Measurements from ENCODE around the gene PLEKHG4B. TPM values are rescaled to one million over a fixed set of nuclear protein-coding genes. Genes with fewer than 3 reads are reported as not detected.

Gene PLEKHG4B
- total and polyA plus RNA-seq, 2 of the 4 experiments (the other 2 are of a cell fraction), result 1.1 TPM

GRCh38 chr5:143041-143440 is 51.1 kb downstream of the PLEKHG4B start:
- Histone ChIP-seq H3K27ac (ENCODE audit: insufficient read depth, low read length) (no peak overlapping the region), H3K4me3 (ENCODE audit: insufficient read depth, low read depth, low read length) (no peak overlapping the region), H3K56ac (ENCODE audit: extremely low read depth, insufficient read depth, low read length) (no peak overlapping the region), H3K4me2 (ENCODE audit: low read depth, low read length) (no peak overlapping the region), H3K36me3 (ENCODE audit: control insufficient read depth, insufficient read depth, low read length) (no peaks in the 10 kb centered on the region), H3K9ac (ENCODE audit: low read depth, low read length) (no peak overlapping the region), H3K27me3 (ENCODE audit: control insufficient read depth, insufficient read depth, low read length) (peaks cover 26% of the 10 kb centered on the region), H2BK15ac (ENCODE audit: low read depth, low read length) (no peak overlapping the region), H4K8ac (ENCODE audit: low read depth in 2 of 2, low read length in 2 of 2) (no peak overlapping the region), H3K9me3 (ENCODE audit: control insufficient read depth, insufficient read depth, low read length) (peaks cover 12% of the 10 kb centered on the region), H4K91ac (ENCODE audit: insufficient read depth, low read depth, low read length) (no peak overlapping the region), H2AFZ (replicated peaks; ENCODE audit: low read length, poor library complexity) (no peak overlapping the region), H3K9me1 (ENCODE audit: insufficient read depth, low read length) (peaks cover 9% of the 10 kb centered on the region), H3K79me1 (ENCODE audit: low read depth in 1 of 2, low read length in 2 of 2) (no peaks in the 10 kb centered on the region), H3K18ac (ENCODE audit: low read depth, low read length) (no peak overlapping the region), H2AK9ac (replicated peaks; ENCODE audit: low read depth, low read length, poor library complexity) (no peak overlapping the region), H2AK5ac (ENCODE audit: low read depth, low read length) (no peak overlapping the region), H2BK5ac (ENCODE audit: low read depth, low read length, poor library complexity, severe bottlenecking) (no peak overlapping the region), H3K4me1 (ENCODE audit: control insufficient read depth, insufficient read depth, low read length) (no peaks in the 10 kb centered on the region), H3K14ac (replicated peaks; ENCODE audit: low read depth, low read length) (no peak overlapping the region), H3K4ac (ENCODE audit: low read depth, low read length) (no peak overlapping the region), H4K5ac (ENCODE audit: low read depth, low read length) (no peak overlapping the region), H2BK120ac (ENCODE audit: low read depth, low read length) (no peak overlapping the region), H3K23ac (ENCODE audit: low read depth, low read length) (no peak overlapping the region), H4K20me1 (ENCODE audit: insufficient read depth, low read length) (no peaks in the 10 kb centered on the region), H2BK20ac (ENCODE audit: low read depth, low read length) (no peak overlapping the region)
- ChIA-PET CTCF (no interaction called here), POLR2A (ENCODE audit: unreplicated experiment) (interaction anchor here (0.5 to 0.6 kb wide), 2 partner anchors 9 to 75 kb away, joined by 4 to 6 read pairs; partner anchors contain the start of gene SDHA)
- DNase-seq (no peak), ATAC-seq (ENCODE audit: low read depth) (no peak)
- TF ChIP-seq RAD21 (IDR thresholded peaks at IDR 0.05; ENCODE audit: low read length), result no peak
- TF ChIP-seq POLR2A (IDR thresholded peaks at IDR 0.05; ENCODE audit: low read depth, low read length), result no peak
- TF ChIP-seq FOS (IDR thresholded peaks at IDR 0.05; ENCODE audit: low read depth, low read length), result no peak
- TF ChIP-seq USF2 (IDR thresholded peaks at IDR 0.05; ENCODE audit: low read depth, low read length), result no peak
- intact Hi-C loops (cut with micrococcal nuclease), result no loop called here
- no TSS peak for BruUV-seq (replicated peaks)
- dilution Hi-C loops (cut with HindIII; ENCODE audit: low sequenced_read_pairs, unreplicated experiment), result no loop called here
- in situ Hi-C loops (cut with MboI; ENCODE audit: low sequenced_read_pairs), result no loop called here
- whole genome bisulfite sequencing, 2 experiments (ENCODE audit: extremely low coverage in 2 of 2, insufficient read length in 1 of 2), result 87% methylated on average over 8 of the region's 17 CpGs; no CpG with 5 or more reads in 1 of the 2 experiments

Data from IMR-90 (cell line).